Measurements from ENCODE around the gene MLNR. TPM values are rescaled to one million over a fixed set of nuclear protein-coding genes. Genes with fewer than 3 reads are reported as not detected.

Gene MLNR, protein sequence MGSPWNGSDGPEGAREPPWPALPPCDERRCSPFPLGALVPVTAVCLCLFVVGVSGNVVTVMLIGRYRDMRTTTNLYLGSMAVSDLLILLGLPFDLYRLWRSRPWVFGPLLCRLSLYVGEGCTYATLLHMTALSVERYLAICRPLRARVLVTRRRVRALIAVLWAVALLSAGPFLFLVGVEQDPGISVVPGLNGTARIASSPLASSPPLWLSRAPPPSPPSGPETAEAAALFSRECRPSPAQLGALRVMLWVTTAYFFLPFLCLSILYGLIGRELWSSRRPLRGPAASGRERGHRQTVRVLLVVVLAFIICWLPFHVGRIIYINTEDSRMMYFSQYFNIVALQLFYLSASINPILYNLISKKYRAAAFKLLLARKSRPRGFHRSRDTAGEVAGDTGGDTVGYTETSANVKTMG
- total RNA-seq (2021; ENCODE audit: unreplicated experiment), result not detected
- not detected in 2 replicates for polyA plus RNA-seq (2012)
- not detected for Bru-seq, nascent RNA
- not detected for BruChase-seq, experiment 1, labeled RNA remaining after a 6-hour chase
- not detected for BruChase-seq, experiment 2, labeled RNA remaining after a 2-hour chase
- long read RNA-seq, result 0 reads

DNA sequence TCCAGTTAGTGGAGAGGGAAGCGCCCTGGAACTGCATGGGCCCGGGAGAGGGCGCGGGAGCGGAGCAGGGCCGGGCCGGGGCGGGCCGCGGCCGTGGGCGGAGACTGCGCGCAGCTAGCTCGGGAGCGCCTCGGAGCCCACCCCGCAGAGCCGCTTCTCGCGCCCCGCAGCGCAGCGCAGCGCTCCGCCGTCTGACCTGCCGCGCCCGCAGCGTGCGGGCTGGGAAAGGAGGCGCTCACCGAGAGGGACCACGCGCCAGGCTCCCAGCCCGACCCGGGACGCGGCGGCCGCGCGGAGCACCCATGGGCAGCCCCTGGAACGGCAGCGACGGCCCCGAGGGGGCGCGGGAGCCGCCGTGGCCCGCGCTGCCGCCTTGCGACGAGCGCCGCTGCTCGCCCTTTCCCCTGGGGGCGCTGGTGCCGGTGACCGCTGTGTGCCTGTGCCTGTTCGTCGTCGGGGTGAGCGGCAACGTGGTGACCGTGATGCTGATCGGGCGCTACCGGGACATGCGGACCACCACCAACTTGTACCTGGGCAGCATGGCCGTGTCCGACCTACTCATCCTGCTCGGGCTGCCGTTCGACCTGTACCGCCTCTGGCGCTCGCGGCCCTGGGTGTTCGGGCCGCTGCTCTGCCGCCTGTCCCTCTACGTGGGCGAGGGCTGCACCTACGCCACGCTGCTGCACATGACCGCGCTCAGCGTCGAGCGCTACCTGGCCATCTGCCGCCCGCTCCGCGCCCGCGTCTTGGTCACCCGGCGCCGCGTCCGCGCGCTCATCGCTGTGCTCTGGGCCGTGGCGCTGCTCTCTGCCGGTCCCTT, at the start of gene MLNR:
MLNR (plus strand) TSS at position 303 of the 820 bp plus-strand sequence; CDS start at position 303, 0 bp downstream.
- Histone ChIP-seq H3K4me1 (ENCODE audit: control insufficient read depth in 1 of 2, insufficient read depth in 2 of 2, low read length in 2 of 2) (peaks cover 2% of the 10 kb centered on the region in 2 experiments; a peak in 2 of 4 replicates), H3K79me2 (ENCODE audit: insufficient read depth, low read length) (no peaks in the 10 kb centered on the region), H3K9me2 (ENCODE audit: insufficient read depth) (no peaks in the 10 kb centered on the region), H3K27ac (ENCODE audit: low read depth, low read length) (no peak within 1 kb of the TSS), H3K9ac (ENCODE audit: low read length) (no peak within 1 kb of the TSS), H3K36me3 (ENCODE audit: control insufficient read depth in 1 of 2, insufficient read depth in 2 of 2, low read length in 2 of 2) (no peaks in the 10 kb centered on the region), H3K4me3 (replicated peaks in 1 of 2; ENCODE audit: low read depth in 1 of 2, low read length in 2 of 2) (no peak within 1 kb of the TSS), H3K9me3 (ENCODE audit: control insufficient read depth in 1 of 2, insufficient read depth in 1 of 2, low read depth in 1 of 2, low read length in 2 of 2) (no peaks in the 10 kb centered on the region), H2AFZ (ENCODE audit: low read depth, low read length, poor library complexity, severe bottlenecking) (no peak within 1 kb of the TSS), H3K27me3 (ENCODE audit: insufficient read depth, low read length) (no peaks in the 10 kb centered on the region), H3K4me2 (ENCODE audit: low read length) (no peak within 1 kb of the TSS), H4K20me1 (ENCODE audit: insufficient read depth) (no peaks in the 10 kb centered on the region)
- RAD21 ChIA-PET (ENCODE audit: low non-redundant PET in 1 of 2, low total read pairs in 2 of 2, uncharacterized antibody in 2 of 2, unreplicated experiment in 2 of 2), result no interaction called here
- CTCF ChIA-PET, result no interaction called here
- DNase-seq (ENCODE audit: low read depth, low spot score) (no peak), ATAC-seq (no peak)
- TF ChIP-seq POLR2AphosphoS5 (IDR thresholded peaks at IDR 0.05; ENCODE audit: low read depth, low read length), result no peak
- no peak for TF ChIP-seq RAD21 (IDR thresholded peaks at IDR 0.05; ENCODE audit: low read depth)
- TF ChIP-seq, protein P1, sequence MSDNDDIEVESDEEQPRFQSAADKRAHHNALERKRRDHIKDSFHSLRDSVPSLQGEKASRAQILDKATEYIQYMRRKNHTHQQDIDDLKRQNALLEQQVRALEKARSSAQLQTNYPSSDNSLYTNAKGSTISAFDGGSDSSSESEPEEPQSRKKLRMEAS (IDR thresholded peaks at IDR 0.05), result no peak
- no peak for TF ChIP-seq ZFX (IDR thresholded peaks at IDR 0.05)
- TF ChIP-seq TCF7L2 (IDR thresholded peaks at IDR 0.05; ENCODE audit: borderline replicate concordance, extremely low read depth, insufficient read depth, insufficient read length), result no peak
- no peak for TF ChIP-seq CEBPB (IDR thresholded peaks at IDR 0.05; ENCODE audit: low read depth)
- TF ChIP-seq YY1 (IDR thresholded peaks at IDR 0.05; ENCODE audit: extremely low read depth, insufficient replicate concordance, low read depth, low read length), result no peak
- TF ChIP-seq SIN3A (IDR thresholded peaks at IDR 0.05; ENCODE audit: low read depth), result no peak
- no peak for TF ChIP-seq CBX3 (IDR thresholded peaks at IDR 0.05; ENCODE audit: low read depth)
- no peak for TF ChIP-seq ELF1 (IDR thresholded peaks at IDR 0.05; ENCODE audit: borderline replicate concordance, low read depth)
- no peak for TF ChIP-seq FOSL1 (IDR thresholded peaks at IDR 0.05; ENCODE audit: low read depth)
- TF ChIP-seq POLR2A (IDR thresholded peaks at IDR 0.05; ENCODE audit: borderline replicate concordance, extremely low read depth, insufficient read depth, insufficient read length), result no peak
- no peak for TF ChIP-seq EZH2 (IDR thresholded peaks at IDR 0.05)
- intact Hi-C loops (cut with micrococcal nuclease), result no loop called here
- POLR2A ChIA-PET, result no interaction called here
- BruUV-seq (replicated peaks), result no TSS peak
